ENCODE measurements around the gene B4GALNT1. TPM values are rescaled to one million over a fixed set of nuclear protein-coding genes. Genes with fewer than 3 reads are reported as not detected.

The B4GALNT1 gene
- polyA plus RNA-seq, 1 donor from 2014 or later = 99.9 TPM

- Histone ChIP-seq H3K4me2 (ENCODE audit: low read length) (no peak overlapping the region), H3K79me2 (replicated peaks; ENCODE audit: insufficient read depth, low read length) (no peaks in the 10 kb centered on the region), H4K20me1 (ENCODE audit: insufficient read depth) (no peaks in the 10 kb centered on the region), H3F3A (ENCODE audit: insufficient read depth, low read length, poor library complexity, severe bottlenecking) (no peaks in the 10 kb centered on the region), H3K9me3 (ENCODE audit: low read length) (no peaks in the 10 kb centered on the region), H3K27ac (ENCODE audit: low read length) (no peak overlapping the region), H3K27me3 (ENCODE audit: insufficient read depth, low read depth, low read length) (no peaks in the 10 kb centered on the region), H3K36me3 (ENCODE audit: insufficient read depth, low read length) (no peaks in the 10 kb centered on the region), H3K9me2 (ENCODE audit: insufficient read depth, low read length) (no peaks in the 10 kb centered on the region), H3K9ac (ENCODE audit: low read length) (no peak overlapping the region), H3K4me3 (ENCODE audit: low read length) (no peak overlapping the region), H2AFZ (ENCODE audit: low read depth, low read length) (no peak overlapping the region)
- no peak for TF ChIP-seq RAD21 (conservative IDR thresholded peaks at IDR 0.05)
- no peak for TF ChIP-seq MXI1 (conservative IDR thresholded peaks at IDR 0.05; ENCODE audit: poor library complexity, severe bottlenecking)
Observed at GRCh38 chr12:57586832-57587429, 46.1 kb downstream of the B4GALNT1 start.

GRCh38 chr12:57586128-57586527 is 46.9 kb downstream of the B4GALNT1 start:
- Histone ChIP-seq H3K4me2 (ENCODE audit: low read length) (no peak overlapping the region), H3K9ac (ENCODE audit: low read length) (no peak overlapping the region), H3K9me2 (ENCODE audit: insufficient read depth, low read length) (no peaks in the 10 kb centered on the region), H3K27ac (ENCODE audit: low read length) (no peak overlapping the region), H3K4me3 (ENCODE audit: low read length) (no peak overlapping the region), H4K20me1 (ENCODE audit: insufficient read depth) (no peaks in the 10 kb centered on the region), H3K79me2 (replicated peaks; ENCODE audit: insufficient read depth, low read length) (no peaks in the 10 kb centered on the region), H3K27me3 (ENCODE audit: insufficient read depth, low read depth, low read length) (no peaks in the 10 kb centered on the region), H3K36me3 (ENCODE audit: insufficient read depth, low read length) (no peaks in the 10 kb centered on the region), H2AFZ (ENCODE audit: low read depth, low read length) (no peak overlapping the region), H3K9me3 (ENCODE audit: low read length) (no peaks in the 10 kb centered on the region), H3F3A (ENCODE audit: insufficient read depth, low read length, poor library complexity, severe bottlenecking) (no peaks in the 10 kb centered on the region)
- TF ChIP-seq POLR2AphosphoS5 (IDR thresholded peaks at IDR 0.05) = no peak
- TF ChIP-seq EP300 (conservative IDR thresholded peaks at IDR 0.05; ENCODE audit: poor library complexity, severe bottlenecking) = no peak
- TF ChIP-seq TAF1 (IDR thresholded peaks at IDR 0.05; ENCODE audit: low read depth) = no peak
- no peak for TF ChIP-seq SMC3 (conservative IDR thresholded peaks at IDR 0.05; ENCODE audit: poor library complexity)
- no peak for TF ChIP-seq CTCF (IDR thresholded peaks at IDR 0.05; ENCODE audit: poor library complexity, severe bottlenecking)
- TF ChIP-seq EZH2 (IDR thresholded peaks at IDR 0.05; ENCODE audit: borderline replicate concordance, insufficient read depth, low read length, poor library complexity, severe bottlenecking) = no peak
- TF ChIP-seq REST (IDR thresholded peaks at IDR 0.05; ENCODE audit: borderline replicate concordance) = no peak
- no peak for TF ChIP-seq RAD21 (conservative IDR thresholded peaks at IDR 0.05)
- TF ChIP-seq MXI1 (conservative IDR thresholded peaks at IDR 0.05; ENCODE audit: poor library complexity, severe bottlenecking) = no peak

All from neural cell (in vitro differentiated cells).